HEK293T (cell line): Measurements from ENCODE around the gene CIPC.

ENCODE experiments used
- CTCF ChIA-PET: fragments of 350-600 bp; formaldehyde crosslinking; extraction: SDS; loops from one replicate; lab custom pipeline; 2021; ENCODE audit warnings: antibody characterized with exemption, inconsistent platforms; lab: Yijun Ruan, JAX
- POLR2A ChIA-PET: fragments of 350-600 bp; formaldehyde crosslinking; extraction: SDS; loops from one replicate; lab custom pipeline; 2020; ENCODE audit warnings: antibody characterized with exemption, inconsistent platforms; lab: Yijun Ruan, JAX
- DNase-seq: peaks from one replicate; pipeline ENCODE4 v3.0.0; 2012; ENCODE audit warnings: mixed read lengths; ENCODE audit errors: extremely low spot score
- ARNT ChIP-seq: fragments of 450-650 bp; IDR thresholded peaks from 2 replicates; pipeline ENCODE4 v1.6.1; 2017; ENCODE audit warnings: mild to moderate bottlenecking
- BHLHE40 ChIP-seq: fragments of 450-650 bp; IDR thresholded peaks from 2 replicates; pipeline ENCODE4 v1.6.1; 2016; ENCODE audit warnings: mild to moderate bottlenecking, moderate library complexity, borderline replicate concordance
- CTBP1 ChIP-seq: fragments of 450-650 bp; IDR thresholded peaks from 2 replicates; pipeline ENCODE4 v1.6.1; 2016; ENCODE audit warnings: borderline replicate concordance
- ELF4 ChIP-seq: fragments of 450-650 bp; IDR thresholded peaks from 2 replicates; pipeline ENCODE4 v1.6.1; 2017; ENCODE audit warnings: antibody characterized with exemption
- FOXA1 ChIP-seq: fragments of 450-650 bp; IDR thresholded peaks from 2 replicates; pipeline ENCODE4 v1.6.1; 2016; ENCODE audit warnings: mild to moderate bottlenecking
- FOXK2 ChIP-seq: fragments of 450-650 bp; IDR thresholded peaks from 2 replicates; pipeline ENCODE4 v1.6.1; 2016; ENCODE audit warnings: mild to moderate bottlenecking
- FOXM1 ChIP-seq: fragments of 450-650 bp; IDR thresholded peaks from 2 replicates; pipeline ENCODE4 v1.6.1; 2017; ENCODE audit warnings: mild to moderate bottlenecking, borderline replicate concordance
- HDGF ChIP-seq: fragments of 450-650 bp; IDR thresholded peaks from 2 replicates; pipeline ENCODE4 v1.6.1; 2017; ENCODE audit warnings: antibody characterized with exemption, borderline replicate concordance
- L3MBTL2 ChIP-seq: fragments of 450-650 bp; conservative IDR thresholded peaks from 2 replicates; pipeline ENCODE4 v1.6.1; 2016; ENCODE audit warnings: mild to moderate bottlenecking
- LEF1 ChIP-seq: fragments of 450-650 bp; IDR thresholded peaks from 2 replicates; pipeline ENCODE4 v1.6.1; 2017; ENCODE audit warnings: mild to moderate bottlenecking, borderline replicate concordance
- NFRKB ChIP-seq: fragments of 450-650 bp; IDR thresholded peaks from 2 replicates; pipeline ENCODE4 v1.6.1; 2016; ENCODE audit warnings: mild to moderate bottlenecking, moderate library complexity
- SP1 ChIP-seq: fragments of 450-650 bp; IDR thresholded peaks from 2 replicates; pipeline ENCODE4 v1.6.1; 2017
- SUZ12 ChIP-seq: fragments of 450-650 bp; IDR thresholded peaks from 2 replicates; pipeline ENCODE4 v1.6.1; 2016; ENCODE audit warnings: mild to moderate bottlenecking
- TARDBP ChIP-seq: fragments of 450-650 bp; IDR thresholded peaks from 2 replicates; pipeline ENCODE4 v1.6.1; 2016
- ZNF384 ChIP-seq: fragments of 450-650 bp; IDR thresholded peaks from 2 replicates; pipeline ENCODE4 v1.6.1; 2016
- TF ChIP-seq, protein P1 (sequence below): fragments of 450-650 bp; IDR thresholded peaks from 2 replicates; pipeline ENCODE4 v1.6.1; 2016

Gene CIPC

DNA sequence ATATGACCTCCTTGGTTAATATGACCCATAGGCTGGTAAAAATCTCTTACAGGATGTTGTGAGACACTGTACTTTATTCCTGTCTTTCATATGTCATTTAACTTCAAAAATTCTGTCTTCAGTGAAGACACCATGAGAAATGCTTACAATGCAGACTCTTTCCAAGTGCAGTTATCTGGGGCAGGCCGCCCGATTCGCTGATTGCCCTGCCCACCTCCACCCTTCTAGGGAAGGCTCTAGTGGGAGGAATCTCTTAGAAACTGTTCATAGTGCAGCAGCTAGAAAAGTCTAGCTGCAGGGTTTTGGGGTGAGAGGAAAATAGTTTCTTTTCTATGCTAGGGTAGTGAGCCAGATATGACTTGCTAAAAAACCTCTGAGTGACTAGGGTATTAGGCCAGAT is 15.0 kb upstream of the CIPC start:
- POLR2A ChIA-PET = no interaction called here
- DNase-seq = no peak
- CTCF ChIA-PET = interaction anchor here (0.7 to 2.0 kb wide), 3 partner anchors 13 to 207 kb away, joined by 3 to 16 read pairs (median 4); no protein-coding TSS in a partner anchor
- TF ChIP-seq SP1 (no peak), L3MBTL2 (no peak), ELF4 (no peak), FOXM1 (no peak), ARNT (no peak), TARDBP (no peak)

DNA sequence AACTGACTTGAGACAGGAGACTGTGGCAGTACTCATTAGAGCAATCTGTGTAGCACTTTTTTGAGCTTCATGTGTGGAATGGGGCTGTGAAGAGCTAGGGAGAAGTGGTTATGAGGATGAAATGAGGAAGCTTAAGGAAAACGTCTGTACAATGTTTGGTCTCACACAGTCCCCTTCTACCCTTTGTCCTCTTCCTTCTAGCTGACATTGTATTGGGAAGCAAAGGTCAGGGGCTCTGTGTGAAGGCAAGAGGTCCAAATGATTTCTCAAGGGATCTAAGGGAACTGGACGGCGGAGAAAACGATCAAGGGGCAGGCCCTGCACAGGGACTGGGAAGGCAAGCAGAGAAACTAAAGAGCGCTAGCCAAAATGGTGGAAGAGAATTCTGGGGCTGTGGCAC is 13.1 kb upstream of the CIPC start:
- TF ChIP-seq CTBP1 (no peak), LEF1 (no peak), SUZ12 (no peak), ARNT (no peak), TARDBP (no peak), FOXK2 (no peak), SP1 (no peak), ELF4 (no peak), L3MBTL2 (no peak), NFRKB (no peak), HDGF (no peak), FOXM1 (no peak), FOXA1 (no peak), ZNF384 (no peak), BHLHE40 (no peak)
- TF ChIP-seq, protein P1, sequence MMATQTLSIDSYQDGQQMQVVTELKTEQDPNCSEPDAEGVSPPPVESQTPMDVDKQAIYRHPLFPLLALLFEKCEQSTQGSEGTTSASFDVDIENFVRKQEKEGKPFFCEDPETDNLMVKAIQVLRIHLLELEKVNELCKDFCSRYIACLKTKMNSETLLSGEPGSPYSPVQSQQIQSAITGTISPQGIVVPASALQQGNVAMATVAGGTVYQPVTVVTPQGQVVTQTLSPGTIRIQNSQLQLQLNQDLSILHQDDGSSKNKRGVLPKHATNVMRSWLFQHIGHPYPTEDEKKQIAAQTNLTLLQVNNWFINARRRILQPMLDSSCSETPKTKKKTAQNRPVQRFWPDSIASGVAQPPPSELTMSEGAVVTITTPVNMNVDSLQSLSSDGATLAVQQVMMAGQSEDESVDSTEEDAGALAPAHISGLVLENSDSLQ = no peak
- POLR2A ChIA-PET = interaction anchor here (0.6 to 3.2 kb wide), 2 partner anchors 12 to 80 kb away, joined by 4 to 11 read pairs; partner anchors contain the start of gene CIPC
- DNase-seq = no peak
- CTCF ChIA-PET = interaction anchor here (0.9 to 2.5 kb wide), 6 partner anchors 8 to 212 kb away, joined by 3 to 14 read pairs (median 8); no protein-coding TSS in a partner anchor

DNA sequence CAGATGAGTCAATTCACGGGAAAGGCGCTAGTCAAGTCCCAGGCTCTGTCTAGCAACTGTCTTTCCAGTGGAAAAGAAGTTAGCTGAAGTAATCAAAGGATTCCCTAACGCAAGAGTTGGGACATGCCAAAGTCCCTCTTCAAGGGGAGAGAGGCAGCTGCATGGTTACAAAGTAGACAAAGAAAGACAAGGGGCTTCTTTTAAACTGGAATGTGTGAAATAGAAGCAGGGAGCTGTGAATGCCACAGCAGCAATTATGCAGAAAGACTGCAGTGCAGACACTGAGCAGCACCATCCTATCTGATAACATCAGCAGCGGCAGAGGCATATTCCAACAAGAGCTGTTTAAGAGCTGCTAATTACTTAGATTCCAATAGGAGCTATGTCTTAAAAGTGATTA is 12.5 kb upstream of the CIPC start:
- TF ChIP-seq L3MBTL2 (no peak), FOXK2 (no peak), ZNF384 (no peak), CTBP1 (no peak), HDGF (no peak), NFRKB (no peak), ARNT (no peak), LEF1 (no peak), ELF4 (no peak), FOXM1 (no peak), SUZ12 (no peak)
- TF ChIP-seq, protein P1 = no peak
- ChIA-PET POLR2A (interaction anchor here (0.6 to 3.2 kb wide), 2 partner anchors 12 to 79 kb away, joined by 4 to 11 read pairs; partner anchors contain the start of gene CIPC), CTCF (interaction anchor here (0.6 to 2.5 kb wide), 9 partner anchors 8 to 300 kb away, joined by 3 to 14 read pairs (median 4); no protein-coding TSS in a partner anchor)
- DNase-seq = no peak

DNA sequence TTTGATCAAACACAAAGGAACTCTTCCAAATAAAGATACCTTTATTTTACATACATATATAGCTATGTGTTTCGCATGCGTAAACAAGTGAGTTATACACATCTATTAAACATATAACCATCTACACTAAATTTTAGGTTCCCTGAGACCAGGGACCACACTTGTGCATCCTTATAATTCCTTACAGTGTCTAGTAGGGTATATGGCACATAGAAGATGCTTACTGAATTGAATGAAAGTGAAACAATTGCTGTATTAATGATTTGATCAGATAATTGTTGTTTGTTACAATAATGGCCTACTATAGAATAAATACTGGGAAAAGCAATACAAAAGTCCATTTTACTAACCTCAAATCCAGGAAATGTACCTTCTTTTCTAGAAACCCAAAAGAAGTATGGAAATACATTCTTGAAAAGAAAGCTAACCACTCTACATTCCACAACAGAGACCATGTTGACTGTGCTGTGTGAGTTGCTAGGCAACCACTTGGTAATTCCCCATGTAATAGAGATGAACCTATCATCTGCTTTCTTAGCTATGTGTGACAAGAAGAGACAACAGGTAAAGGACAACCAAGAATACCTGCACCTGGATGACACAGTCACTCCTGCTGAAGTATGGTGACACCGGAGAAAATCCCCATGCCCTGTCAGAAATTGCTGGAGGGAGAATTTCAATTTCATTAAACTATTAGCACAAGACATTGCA is 11.9 kb upstream of the CIPC start:
- no peak for TF ChIP-seq FOXK2
- TF ChIP-seq, protein P1 = no peak
- TF ChIP-seq CTBP1 = no peak
- TF ChIP-seq FOXA1 = no peak
- no peak for TF ChIP-seq ARNT
- no peak for TF ChIP-seq L3MBTL2
- TF ChIP-seq HDGF = no peak
- TF ChIP-seq ZNF384 = no peak
- TF ChIP-seq BHLHE40 = no peak
- no peak for TF ChIP-seq SP1
- TF ChIP-seq NFRKB = no peak
- CTCF ChIA-PET = interaction anchor here (0.6 to 2.5 kb wide), 9 partner anchors 9 to 301 kb away, joined by 3 to 14 read pairs (median 4); no protein-coding TSS in a partner anchor
- no peak for DNase-seq
- POLR2A ChIA-PET = interaction anchor here (3.2 kb wide), 1 partner anchor 11 kb away, joined by 11 read pairs; the partner anchor contains the start of gene CIPC

DNA sequence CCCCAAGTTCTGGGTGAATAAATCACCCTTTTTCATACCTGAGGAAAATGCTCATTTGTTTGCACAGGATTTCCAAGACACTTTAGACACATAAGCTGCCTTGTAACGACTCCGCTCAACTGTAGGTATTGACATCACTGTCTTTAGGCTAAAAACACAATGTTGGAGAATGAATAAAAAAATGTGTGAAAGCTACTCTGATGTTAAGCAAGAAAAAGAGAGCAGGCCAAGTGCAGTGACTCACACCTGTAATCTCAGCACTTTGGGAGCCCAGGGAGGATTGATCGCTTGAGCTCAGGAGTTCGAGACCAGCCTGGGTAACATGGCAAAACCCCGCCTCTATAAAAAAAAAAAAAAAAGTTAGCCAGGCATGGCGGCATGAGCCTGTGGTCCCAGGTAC is 11.1 kb upstream of the CIPC start:
- CTCF ChIA-PET = interaction anchor here (0.7 to 2.5 kb wide), 2 partner anchors 33 to 214 kb away, joined by 3 to 9 read pairs; no protein-coding TSS in a partner anchor
- POLR2A ChIA-PET = interaction anchor here (3.2 kb wide), 1 partner anchor 10 kb away, joined by 11 read pairs; the partner anchor contains the start of gene CIPC

More for the DNA sequence above, 11.1 kb upstream of the CIPC start:
- TF ChIP-seq FOXK2 = no peak
- TF ChIP-seq NFRKB = no peak
- TF ChIP-seq FOXM1 = no peak
- no peak for TF ChIP-seq LEF1
- no peak for TF ChIP-seq HDGF
- no peak for TF ChIP-seq ARNT
- no peak for TF ChIP-seq BHLHE40
- no peak for TF ChIP-seq CTBP1
- no peak for TF ChIP-seq ZNF384
- TF ChIP-seq FOXA1 = no peak
- TF ChIP-seq SP1 = no peak
- DNase-seq = no peak
